K562 (cell line): ENCODE results near the gene RASAL1. TPM values are rescaled to one million over a fixed set of nuclear protein-coding genes. Genes with fewer than 3 reads are reported as not detected.

Experiments
- EGR1 ChIP-seq: fragments of 450-650 bp; conservative IDR thresholded peaks from 2 replicates; pipeline ENCODE4 v1.6.1; 2017; ENCODE audit warnings: mild to moderate bottlenecking
- EP300 ChIP-seq: IDR thresholded peaks from 2 replicates; pipeline ENCODE4 v1.6.1; 2012; ENCODE audit warnings: low read length, improper control_type of control experiment
- FOXP4 ChIP-seq: sonication (generic); formaldehyde crosslinking; IDR thresholded peaks from 2 replicates; pipeline ENCODE4 v1.8.0; 2022; ENCODE audit warnings: mild to moderate bottlenecking, missing genetic modification reagents, borderline replicate concordance
- JUN ChIP-seq, 2 experiments: sonication (generic) in 1 of 2; formaldehyde crosslinking in 1 of 2; IDR thresholded peaks; 2 replicates each; pipeline versions ENCODE4 v1.6.1 to v1.8.0; 2012 to 2022; ENCODE audit warnings: borderline replicate concordance in 2 of 2, mild to moderate bottlenecking in 2 of 2, improper control_type of control experiment in 1 of 2, low read depth in 1 of 2, low read length in 1 of 2, missing genetic modification reagents in 1 of 2
- PCBP1 ChIP-seq: fragments of 200-400 bp; formaldehyde crosslinking; IDR thresholded peaks from 2 replicates; pipeline ENCODE4 v1.6.1; 2018; ENCODE audit warnings: mild to moderate bottlenecking, low read depth, low read length; ENCODE audit not compliant: poor library complexity, severe bottlenecking
- PRMT5 ChIP-seq: sonication (generic); formaldehyde crosslinking; IDR thresholded peaks from 2 replicates; pipeline ENCODE4 v1.5.0; 2020; ENCODE audit warnings: missing genetic modification reagents
- SIN3A ChIP-seq, 2 experiments: fragments of 150-350 bp in 1 of 2; IDR thresholded peaks; 2 replicates each; pipeline ENCODE4 v1.6.1; 2011 to 2016; ENCODE audit warnings: borderline replicate concordance in 2 of 2, low read depth in 2 of 2, low read length in 2 of 2, mild to moderate bottlenecking in 2 of 2, moderate library complexity in 2 of 2; ENCODE audit not compliant: control insufficient read depth in 1 of 2
- TEAD1 ChIP-seq, 2 experiments: fragments of 450-650 bp in 1 of 2; sonication (generic) in 1 of 2; formaldehyde crosslinking; IDR thresholded peaks; 2 replicates each; pipeline versions ENCODE4 v1.4.0 to v1.8.0; 2020 to 2022; ENCODE audit warnings: mild to moderate bottlenecking in 2 of 2, missing genetic modification reagents in 1 of 2
- polyA plus RNA-seq, 8 experiments: library from polyadenylated mRNA; depleted of rRNA in 4 of 8; stranded (reverse) in 5 of 8; unstranded in 3 of 8; fragments of >200 nt; fragmentation: Nextera tagmentation in 2 of 8; fragmentation: Illumina TruSeq in 1 of 8; extraction: Ambion mirVana in 2 of 8; extraction: Trizol in 1 of 8; gene quantifications; 2 replicates each; pipeline versions ENCODE4 v1.2.1 to v1.2.3, GENCODE V29; 2011 to 2014; ENCODE audit warnings: inconsistent platforms in 1 of 8, missing spikeins in 1 of 8
- total RNA-seq, 7 experiments: library from RNA; depleted of rRNA in 6 of 7; stranded (reverse); fragments of >200 nt in 6 of 7; fragmentation: Illumina TruSeq in 2 of 7; extraction: Trizol in 2 of 7; gene quantifications; 2 replicates each; pipeline versions ENCODE4 v1.2.1 to v1.2.3, GENCODE V29; 2011 to 2021; ENCODE audit warnings: low replicate concordance in 1 of 7

The RASAL1 gene
- total and polyA plus RNA-seq, 9 of the 15 experiments (the other 6 are each of a cell fraction or from before 2014, with no cell fraction given) = 0.06 to 0.16 (median 0.14) TPM; not detected in 6

GRCh38 chr12:113065126-113066007 is 70.2 kb downstream of the RASAL1 start (continued):
- TF ChIP-seq JUN (IDR thresholded peaks at IDR 0.05; ENCODE audit: borderline replicate concordance, low read depth, low read length) (no peak), JUN (CRISPR knock-in tag; IDR thresholded peaks at IDR 0.05; ENCODE audit: borderline replicate concordance) (0 out of 2 replicates have a peak, but pooled peaks have one; percentile 46), EP300 (no peak), PRMT5 (peak; percentile 65; the same call in 1 of the 2 replicates), PCBP1 (peak; percentile 53), EGR1 (peak; percentile 66), SIN3A (IDR thresholded peaks at IDR 0.05; ENCODE audit: borderline replicate concordance in 2 of 2, control insufficient read depth in 1 of 2, low read depth in 2 of 2, low read length in 2 of 2) (no peak), FOXP4 (CRISPR knock-in tag) (peak; percentile 65; the same call in 1 of the 2 replicates), TEAD1 (CRISPR knock-in tag; IDR thresholded peaks at IDR 0.05) (peak in 1 of 2 experiments; percentile 39; a peak in 1 of 4 replicates)
